ENCODE measurements around the gene RAD51B. TPM values are rescaled to one million over a fixed set of nuclear protein-coding genes. Genes with fewer than 3 reads are reported as not detected.

Gene RAD51B
- total RNA-seq, 1 experiment from 2014 or later, result 20.0 TPM

- DNase-seq (ENCODE audit: low read depth, low spot score) (peak; percentile 36), ATAC-seq (peak; percentile 97)
- Histone ChIP-seq H3K4me1 (ENCODE audit: control insufficient read depth in 1 of 2, insufficient read depth in 2 of 2, low read length in 2 of 2) (peaks cover 0 to 5% of the 10 kb centered on the region in 2 experiments; a peak in 1 of 4 replicates), H3K9me3 (ENCODE audit: control insufficient read depth in 1 of 2, insufficient read depth in 1 of 2, low read depth in 1 of 2, low read length in 2 of 2) (no peaks in the 10 kb centered on the region), H3K79me2 (ENCODE audit: insufficient read depth, low read length) (no peaks in the 10 kb centered on the region), H4K20me1 (ENCODE audit: insufficient read depth) (no peaks in the 10 kb centered on the region), H2AFZ (ENCODE audit: low read depth, low read length, poor library complexity, severe bottlenecking) (peak overlapping the region; percentile 0), H3K27me3 (ENCODE audit: insufficient read depth, low read length) (no peaks in the 10 kb centered on the region), H3K9ac (ENCODE audit: low read length) (no peak overlapping the region), H3K36me3 (ENCODE audit: control insufficient read depth in 1 of 2, insufficient read depth in 2 of 2, low read length in 2 of 2) (no peaks in the 10 kb centered on the region), H3K27ac (ENCODE audit: low read depth, low read length) (no peak overlapping the region), H3K4me3 (replicated peaks in 1 of 2; ENCODE audit: low read depth in 1 of 2, low read length in 2 of 2) (no peak overlapping the region), H3K9me2 (ENCODE audit: insufficient read depth) (no peaks in the 10 kb centered on the region), H3K4me2 (ENCODE audit: low read length) (no peak overlapping the region)
- BruUV-seq (replicated peaks), result no TSS peak
- ChIA-PET RAD21 (ENCODE audit: low non-redundant PET in 1 of 2, low total read pairs in 2 of 2, uncharacterized antibody in 2 of 2, unreplicated experiment in 2 of 2) (interaction anchor here in 1 of 2 experiments (0.7 kb wide), 1 partner anchor 61 kb away, joined by 3 read pairs; no protein-coding TSS in a partner anchor), POLR2A (no interaction called here), CTCF (interaction anchor here (0.7 kb wide), 1 partner anchor 70 kb away, joined by 3 read pairs; no protein-coding TSS in a partner anchor)
- TF ChIP-seq ZNF274 (IDR thresholded peaks at IDR 0.05; ENCODE audit: low read depth, low read length), result no peak
- TF ChIP-seq ZFX (IDR thresholded peaks at IDR 0.05), result no peak
- TF ChIP-seq, protein P1, sequence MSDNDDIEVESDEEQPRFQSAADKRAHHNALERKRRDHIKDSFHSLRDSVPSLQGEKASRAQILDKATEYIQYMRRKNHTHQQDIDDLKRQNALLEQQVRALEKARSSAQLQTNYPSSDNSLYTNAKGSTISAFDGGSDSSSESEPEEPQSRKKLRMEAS (IDR thresholded peaks at IDR 0.05), result peak; percentile 70
- no peak for TF ChIP-seq SIN3A (IDR thresholded peaks at IDR 0.05; ENCODE audit: low read depth)
- TF ChIP-seq RAD21 (IDR thresholded peaks at IDR 0.05; ENCODE audit: low read depth), result peak; percentile 36; the same call in 1 of the 2 replicates
- no peak for TF ChIP-seq ELF1 (IDR thresholded peaks at IDR 0.05; ENCODE audit: borderline replicate concordance, low read depth)
- TF ChIP-seq CTCF (IDR thresholded peaks at IDR 0.05 in 2 of 3, conservative IDR thresholded peaks at IDR 0.05 in 1 of 3; ENCODE audit: borderline replicate concordance in 1 of 3, insufficient read depth in 1 of 3, low read depth in 2 of 3, low read length in 2 of 3), result peak in 2 of 3 experiments; percentile 69 to 78; a peak in 4 of 6 replicates
- no peak for TF ChIP-seq EZH2phosphoT487 (IDR thresholded peaks at IDR 0.05; ENCODE audit: borderline replicate concordance)
- intact Hi-C loops (cut with micrococcal nuclease), result no loop called here
These were observed 898.7 kb downstream of the RAD51B start for GRCh38 chr14:68718023-68718990.

All from HCT116 (cell line).